ENCODE results near the gene ANKS6. TPM values are rescaled to one million over a fixed set of nuclear protein-coding genes. Genes with fewer than 3 reads are reported as not detected.
"Not testable (repeated sequence)": the region's sequence is repeated elsewhere in the genome, so short reads cannot be mapped to it uniquely, and the experiment has no call there.

Gene ANKS6
- total RNA-seq, 3 donors from 2014 or later = 5.6 to 23.3 (median 17.3) TPM

DNA sequence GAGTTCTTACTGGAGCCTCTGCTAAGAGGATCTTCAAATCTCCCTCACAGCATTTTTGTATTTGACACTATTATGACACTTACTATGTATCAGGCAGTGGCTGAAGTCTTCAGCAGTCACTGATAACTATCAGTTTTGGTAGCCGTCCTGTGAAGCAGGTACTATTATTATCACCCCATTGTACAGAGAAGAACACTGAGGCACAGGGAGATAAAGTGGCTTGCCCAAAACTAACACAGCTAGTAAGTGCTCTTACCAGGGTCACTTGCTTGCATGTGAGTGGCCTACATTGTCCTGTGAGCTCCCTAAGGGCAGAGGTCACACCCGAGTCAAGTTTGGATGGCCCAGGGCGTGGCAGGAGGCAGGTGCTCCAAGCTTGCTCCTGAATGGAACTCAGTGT is 104.5 kb downstream of the ANKS6 start:
- no peak for DNase-seq (ENCODE audit: low spot score in 2 of 2)
- Histone ChIP-seq H3K36me3 (no peaks in the 10 kb centered on the region), H3K4me1 (no peaks in the 10 kb centered on the region), H3K27me3 (peaks cover 0 to 12% of the 10 kb centered on the region in 2 donors), H3K4me3 (no peak overlapping the region), H3K27ac (no peak overlapping the region), H3K9me3 (no peaks in the 10 kb centered on the region)
- TF ChIP-seq POLR2A (IDR thresholded peaks at IDR 0.05) = no peak
- TF ChIP-seq POLR2AphosphoS5 (IDR thresholded peaks at IDR 0.05) = no peak
- TF ChIP-seq CTCF (IDR thresholded peaks at IDR 0.05) = no peak
- intact Hi-C loops (cut with DNase I; ENCODE audit: low total_unique reads) = no loop called here

- TF ChIP-seq CTCF (IDR thresholded peaks at IDR 0.05) = no peak
- no peak for TF ChIP-seq POLR2A (IDR thresholded peaks at IDR 0.05)
- TF ChIP-seq POLR2AphosphoS5 (IDR thresholded peaks at IDR 0.05) = no peak
- Histone ChIP-seq H3K27ac (no peak overlapping the region), H3K4me1 (no peaks in the 10 kb centered on the region), H3K36me3 (no peaks in the 10 kb centered on the region), H3K4me3 (no peak overlapping the region), H3K27me3 (peaks cover 0 to under 1% of the 10 kb centered on the region in 2 donors), H3K9me3 (no peaks in the 10 kb centered on the region)
- intact Hi-C loops (cut with DNase I; ENCODE audit: low total_unique reads) = no loop called here
- DNase-seq (ENCODE audit: low spot score in 2 of 2) = no peak
Measured at GRCh38 chr9:98690686-98691085, 105.7 kb downstream of the ANKS6 start.

DNA sequence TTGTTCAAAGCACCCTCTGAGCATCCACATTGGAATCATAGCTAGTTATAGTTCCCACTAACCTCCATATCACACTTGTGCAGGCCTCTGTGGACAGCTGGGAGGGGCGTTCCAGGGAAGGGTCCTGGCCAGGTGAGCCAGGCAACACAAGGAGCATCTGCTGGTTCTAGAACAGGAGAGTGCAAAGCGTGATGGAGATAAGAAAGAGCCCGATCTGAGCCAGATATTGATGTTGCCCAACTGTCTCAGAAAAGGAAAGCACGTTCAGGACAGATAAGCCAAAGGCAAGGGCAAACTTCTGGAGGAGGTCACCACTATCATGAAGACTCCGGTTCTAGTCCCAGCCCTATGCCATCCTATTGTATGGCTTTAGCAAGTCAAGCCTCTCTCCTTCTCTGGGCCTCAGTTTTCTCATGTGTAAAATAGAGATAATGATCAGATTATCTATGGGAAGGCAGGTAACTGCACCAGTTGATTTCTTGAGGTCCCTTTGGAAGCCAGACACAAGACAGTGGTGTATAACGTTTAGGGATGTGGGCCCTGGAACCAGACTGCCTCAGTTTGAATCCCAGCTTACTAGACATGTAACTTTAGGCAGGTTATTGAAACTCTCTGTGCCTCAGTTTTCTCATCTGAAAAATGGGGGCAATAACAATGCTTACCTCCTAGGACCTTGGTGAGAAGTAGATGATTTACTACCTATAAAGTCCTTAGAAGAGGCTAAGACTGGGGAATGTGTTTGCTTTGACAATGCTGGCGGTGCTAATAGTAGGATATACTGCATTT is 107.5 kb downstream of the ANKS6 start:
- Histone ChIP-seq H3K36me3 (no peaks in the 10 kb centered on the region), H3K27me3 (no peaks in the 10 kb centered on the region), H3K9me3 (no peaks in the 10 kb centered on the region), H3K4me1 (no peaks in the 10 kb centered on the region), H3K27ac (no peak overlapping the region), H3K4me3 (no peak overlapping the region)
- TF ChIP-seq CTCF (IDR thresholded peaks at IDR 0.05) (no peak), POLR2AphosphoS5 (IDR thresholded peaks at IDR 0.05) (no peak), POLR2A (IDR thresholded peaks at IDR 0.05) (no peak)
- intact Hi-C loops (cut with DNase I; ENCODE audit: low total_unique reads) = no loop called here
- no peak for DNase-seq (ENCODE audit: low spot score in 2 of 2)

DNA sequence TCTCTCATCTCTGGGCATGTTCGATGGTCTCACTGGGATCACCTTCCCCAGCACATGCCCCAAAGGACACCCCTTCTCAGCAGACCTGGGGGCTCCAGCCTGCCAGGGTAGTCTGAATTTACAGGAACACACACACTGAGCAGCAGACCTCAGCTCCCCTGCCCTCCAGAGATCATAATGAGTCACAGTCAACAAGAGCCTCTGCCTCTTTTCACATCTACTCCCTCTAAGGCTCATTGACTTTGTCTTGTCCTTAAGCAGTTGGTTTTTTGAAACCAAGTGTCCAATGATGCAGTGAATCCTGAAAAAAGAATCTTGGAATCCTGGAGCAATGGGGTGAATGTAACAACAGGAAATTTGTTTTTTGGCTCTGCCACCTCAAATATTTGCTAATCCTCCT is 108.4 kb downstream of the ANKS6 start:
- no peak overlapping the region for H3K27ac ChIP-seq
- no peak for TF ChIP-seq POLR2A (IDR thresholded peaks at IDR 0.05)
- no peak for TF ChIP-seq POLR2AphosphoS5 (IDR thresholded peaks at IDR 0.05)
- TF ChIP-seq CTCF (IDR thresholded peaks at IDR 0.05) = no peak
- H3K9me3 ChIP-seq = no peaks in the 10 kb centered on the region
- H3K27me3 ChIP-seq = no peaks in the 10 kb centered on the region
- DNase-seq (ENCODE audit: low spot score in 2 of 2) = no peak
- H3K4me3 ChIP-seq = no peak overlapping the region
- H3K4me1 ChIP-seq = no peaks in the 10 kb centered on the region
- no peaks in the 10 kb centered on the region for H3K36me3 ChIP-seq
- intact Hi-C loops (cut with DNase I; ENCODE audit: low total_unique reads) = no loop called here

DNA sequence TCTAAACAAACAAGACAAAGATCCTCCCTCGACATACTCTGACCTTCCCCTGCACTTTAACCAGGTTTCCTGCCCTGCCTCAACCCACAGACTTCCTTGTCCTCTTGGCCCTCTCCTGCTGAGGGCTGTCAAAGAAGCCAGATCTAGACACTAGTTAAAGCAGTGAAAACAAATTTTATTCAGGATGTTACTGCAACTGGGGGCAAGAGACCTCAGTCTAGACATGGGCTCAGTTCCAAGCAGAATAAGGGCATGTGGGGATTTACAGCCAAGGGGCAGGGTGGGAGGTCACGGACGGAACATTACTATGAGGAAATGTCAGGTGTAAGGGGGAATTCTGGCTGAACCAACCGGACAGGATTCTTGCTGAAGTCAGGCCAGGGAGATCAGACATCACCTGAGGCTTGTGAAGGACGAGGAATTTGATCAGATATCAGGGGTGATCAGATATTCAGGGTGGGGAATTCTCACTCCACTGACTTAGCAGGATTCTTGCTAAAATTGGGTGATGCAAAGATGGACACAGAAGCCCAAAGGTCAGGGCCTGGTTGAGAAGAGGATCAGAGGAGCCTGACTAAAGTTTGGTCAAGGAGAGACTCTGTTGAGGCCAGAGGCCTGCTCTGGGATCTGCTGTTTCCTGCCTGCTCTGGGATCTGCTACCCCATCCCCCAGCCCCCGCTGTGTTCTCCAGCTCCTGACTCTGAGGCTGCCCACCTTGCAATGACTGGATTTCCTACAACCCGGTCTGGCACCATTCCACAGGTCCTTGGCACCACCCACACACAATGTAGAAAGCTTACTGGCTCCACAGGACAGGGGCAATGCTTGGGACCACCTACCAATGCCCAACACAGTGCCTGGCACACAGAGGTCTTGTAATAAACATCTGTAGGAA is 109.1 kb downstream of the ANKS6 start:
- Histone ChIP-seq H3K4me3 (no peak overlapping the region), H3K9me3 (no peaks in the 10 kb centered on the region), H3K4me1 (no peaks in the 10 kb centered on the region), H3K27me3 (no peaks in the 10 kb centered on the region), H3K27ac (no peak overlapping the region), H3K36me3 (no peaks in the 10 kb centered on the region)
- intact Hi-C loops (cut with DNase I; ENCODE audit: low total_unique reads) = no loop called here
- TF ChIP-seq CTCF (IDR thresholded peaks at IDR 0.05) (no peak), POLR2A (IDR thresholded peaks at IDR 0.05) (no peak), POLR2AphosphoS5 (IDR thresholded peaks at IDR 0.05) (no peak)
- DNase-seq (ENCODE audit: low spot score in 2 of 2) = no peak

DNA sequence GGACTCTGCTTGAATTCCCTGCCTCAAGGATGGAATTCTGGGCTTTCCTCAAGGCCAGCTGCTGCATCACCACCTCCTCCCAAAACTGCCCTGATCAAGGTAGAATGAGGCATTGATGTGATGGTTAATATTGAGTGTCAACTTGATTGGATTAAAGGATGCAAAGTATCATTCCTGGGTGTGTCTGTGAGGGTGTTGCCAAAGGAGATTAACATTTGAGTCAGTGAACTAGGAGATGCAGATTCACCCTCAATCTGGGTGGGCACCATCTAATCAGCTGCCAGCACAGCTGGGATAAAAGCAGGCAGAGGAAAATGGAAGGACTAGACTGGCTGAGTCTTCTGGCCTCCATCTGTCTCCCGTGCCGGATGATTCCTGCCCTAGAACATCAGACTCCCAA is 111.5 kb downstream of the ANKS6 start:
- H3K9me3 ChIP-seq; H3K27ac ChIP-seq; H3K36me3 ChIP-seq; H3K27me3 ChIP-seq; intact Hi-C loops (cut with DNase I; ENCODE audit: low total_unique reads); H3K4me3 ChIP-seq; H3K4me1 ChIP-seq; DNase-seq (ENCODE audit: low spot score in 2 of 2): not testable (repeated sequence)

Measured in breast epithelium (tissue), 4 donors.